Activated B cell treated with CpG ODN at 0.5 μM for 24 hours (primary cell): ENCODE measurements around the gene CDK19. TPM values are rescaled to one million over a fixed set of nuclear protein-coding genes. Genes with fewer than 3 reads are reported as not detected.
"Not testable (repeated sequence)": the region's sequence is repeated elsewhere in the genome, so short reads cannot be mapped to it uniquely, and the experiment has no call there.

Experiments used
- ATAC-seq: fragments of 200-7000 bp; cut with Tn5 transposase; one replicate; pipeline ENCODE4 v1.10.0; 2021; ENCODE audit warnings: low read depth, mild to moderate bottlenecking, moderate library complexity
- CTCF ChIA-PET: fragments of 350-600 bp; sonication (Branson Sonifier 250); formaldehyde crosslinking; loops from one replicate; lab custom pipeline; 2021; ENCODE audit warnings: antibody characterized with exemption; lab: Charles Lee
- POLR2A ChIA-PET: fragments of 350-600 bp; sonication (Branson Sonifier 250); formaldehyde crosslinking; loops from one replicate; lab custom pipeline; 2021; ENCODE audit warnings: antibody characterized with exemption; lab: Charles Lee
- DNase-seq: peaks from one replicate; pipeline ENCODE4 v3.0.0; 2022
- H3K27ac Mint-ChIP-seq: one replicate; pipeline ENCODE4 v1.8.0; 2020; ENCODE audit warnings: mixed read lengths
- H3K27me3 Mint-ChIP-seq: one replicate; pipeline ENCODE4 v1.8.0; 2021; ENCODE audit warnings: mixed read lengths
- H3K36me3 Mint-ChIP-seq: one replicate; pipeline ENCODE4 v1.8.0; 2021; ENCODE audit warnings: low read depth, mixed read lengths
- H3K4me1 Mint-ChIP-seq: one replicate; pipeline ENCODE4 v1.8.0; 2021; ENCODE audit warnings: mixed read lengths
- H3K4me3 Mint-ChIP-seq: one replicate; pipeline ENCODE4 v1.8.0; 2020; ENCODE audit warnings: mild to moderate bottlenecking, mixed read lengths
- H3K9me3 Mint-ChIP-seq: one replicate; pipeline ENCODE4 v1.8.0; 2020; ENCODE audit warnings: mixed read lengths
- intact Hi-C: fragments of 100-400 bp; cut with micrococcal nuclease; formaldehyde crosslinking; loops from one replicate; pipeline ENCODE4 v1.15.1; 2024
- total RNA-seq: library from RNA; stranded (reverse); gene quantifications from 2 replicates; pipeline ENCODE4 v1.2.3, GENCODE V29; 2022
- TF ChIP-seq, protein P1 (sequence below): fragments of 200-600 bp; IDR thresholded peaks from one replicate; pipeline ENCODE4 v1.8.0; 2022; ENCODE audit warnings: antibody characterized with exemption, mild to moderate bottlenecking

CDK19 gene
- total RNA-seq, 1 donor from 2014 or later: 31.1 TPM

DNA sequence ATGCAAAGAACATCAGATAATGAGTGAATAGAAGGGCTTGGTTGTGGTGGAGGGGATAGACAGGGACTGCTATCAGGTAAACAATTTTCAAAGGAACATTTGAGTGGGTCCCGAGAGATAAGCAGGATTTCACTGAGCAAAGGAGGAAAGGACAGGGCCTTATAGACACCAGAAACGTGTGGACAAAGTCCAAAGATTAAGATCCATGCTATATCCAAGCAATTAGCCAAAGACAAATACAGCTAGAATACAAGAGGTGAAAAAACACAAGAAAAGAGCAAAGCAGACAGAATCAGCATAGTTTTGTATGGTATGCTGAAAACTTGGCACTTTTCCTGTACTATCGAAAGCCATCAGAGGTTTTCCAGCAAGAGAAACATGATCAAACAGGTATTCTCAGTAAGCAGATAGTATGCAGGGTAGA lies 59.8 kb downstream of the CDK19 start:
- ChIA-PET POLR2A (no interaction called here), CTCF (no interaction called here)
- intact Hi-C loops: no loop called here
- TF ChIP-seq, protein P1, sequence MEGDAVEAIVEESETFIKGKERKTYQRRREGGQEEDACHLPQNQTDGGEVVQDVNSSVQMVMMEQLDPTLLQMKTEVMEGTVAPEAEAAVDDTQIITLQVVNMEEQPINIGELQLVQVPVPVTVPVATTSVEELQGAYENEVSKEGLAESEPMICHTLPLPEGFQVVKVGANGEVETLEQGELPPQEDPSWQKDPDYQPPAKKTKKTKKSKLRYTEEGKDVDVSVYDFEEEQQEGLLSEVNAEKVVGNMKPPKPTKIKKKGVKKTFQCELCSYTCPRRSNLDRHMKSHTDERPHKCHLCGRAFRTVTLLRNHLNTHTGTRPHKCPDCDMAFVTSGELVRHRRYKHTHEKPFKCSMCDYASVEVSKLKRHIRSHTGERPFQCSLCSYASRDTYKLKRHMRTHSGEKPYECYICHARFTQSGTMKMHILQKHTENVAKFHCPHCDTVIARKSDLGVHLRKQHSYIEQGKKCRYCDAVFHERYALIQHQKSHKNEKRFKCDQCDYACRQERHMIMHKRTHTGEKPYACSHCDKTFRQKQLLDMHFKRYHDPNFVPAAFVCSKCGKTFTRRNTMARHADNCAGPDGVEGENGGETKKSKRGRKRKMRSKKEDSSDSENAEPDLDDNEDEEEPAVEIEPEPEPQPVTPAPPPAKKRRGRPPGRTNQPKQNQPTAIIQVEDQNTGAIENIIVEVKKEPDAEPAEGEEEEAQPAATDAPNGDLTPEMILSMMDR: no peak
- H3K27me3 Mint-ChIP-seq: no peaks in the 10 kb centered on the region
- ATAC-seq (no peak), DNase-seq (no peak)
- H3K36me3 Mint-ChIP-seq: peaks cover 8% of the 10 kb centered on the region
- no peak overlapping the region for H3K4me3 Mint-ChIP-seq
- H3K9me3 Mint-ChIP-seq: no peaks in the 10 kb centered on the region
- H3K27ac Mint-ChIP-seq: no peak overlapping the region
- H3K4me1 Mint-ChIP-seq: peaks cover 20% of the 10 kb centered on the region

GRCh38 chr6:110753936-110754668 lies 61.2 kb downstream of the CDK19 start:
- intact Hi-C loops, H3K27ac Mint-ChIP-seq, CTCF ChIA-PET, ATAC-seq, H3K36me3 Mint-ChIP-seq, H3K4me3 Mint-ChIP-seq, H3K9me3 Mint-ChIP-seq, H3K27me3 Mint-ChIP-seq, DNase-seq: not testable (repeated sequence)
- POLR2A ChIA-PET: interaction anchor here (0.7 kb wide), 1 partner anchor 61 kb away, joined by 3 read pairs; no protein-coding TSS in a partner anchor
- peaks cover 24% of the 10 kb centered on the region for H3K4me1 Mint-ChIP-seq

DNA sequence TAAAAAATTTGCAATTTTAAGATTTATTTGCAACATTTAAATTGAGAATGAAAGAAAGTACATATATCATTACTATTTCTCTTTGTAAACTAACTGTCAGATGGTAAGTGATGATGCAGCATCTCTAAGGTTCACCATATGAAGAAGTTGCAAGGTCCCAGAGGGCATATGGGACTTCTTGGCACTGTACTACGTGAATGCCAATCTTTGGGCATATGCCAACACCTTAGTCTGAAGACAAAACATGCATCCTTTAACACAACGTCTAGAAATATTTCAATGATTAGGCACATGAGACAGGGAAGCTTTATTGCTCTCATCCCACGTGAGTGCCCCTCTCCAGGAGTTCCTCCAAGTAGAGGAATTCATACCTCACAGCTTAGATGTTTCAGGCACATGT lies 66.8 kb downstream of the CDK19 start:
- Mint-ChIP-seq H3K27ac (no peak overlapping the region), H3K27me3 (no peaks in the 10 kb centered on the region), H3K4me3 (no peak overlapping the region), H3K9me3 (no peaks in the 10 kb centered on the region), H3K36me3 (peaks cover 10% of the 10 kb centered on the region), H3K4me1 (peaks cover 19% of the 10 kb centered on the region)
- TF ChIP-seq, protein P1: no peak
- no peak for DNase-seq
- ATAC-seq: no peak
- intact Hi-C loops: loop anchor here (2.0 kb wide), 1 partner anchor 14 kb away; no protein-coding TSS in a partner anchor
- POLR2A ChIA-PET: interaction anchor here (1.2 to 1.6 kb wide), 2 partner anchors 67 to 126 kb away, joined by 3 to 6 read pairs; partner anchors contain the start of genes AMD1 and CDK19
- CTCF ChIA-PET: interaction anchor here (1.4 kb wide), 1 partner anchor 66 kb away, joined by 3 read pairs; no protein-coding TSS in a partner anchor

- Mint-ChIP-seq H3K4me1 (peaks cover 16% of the 10 kb centered on the region), H3K27ac (no peak overlapping the region), H3K36me3 (peaks cover 27% of the 10 kb centered on the region), H3K4me3 (no peak overlapping the region), H3K27me3 (no peaks in the 10 kb centered on the region), H3K9me3 (peaks cover 9% of the 10 kb centered on the region)
- TF ChIP-seq, protein P1: no peak
- intact Hi-C loops: no loop called here
- ChIA-PET CTCF (no interaction called here), POLR2A (interaction anchor here (0.7 kb wide), 1 partner anchor 128 kb away, joined by 3 read pairs; the partner anchor contains the start of gene AMD1)
- no peak for DNase-seq
- ATAC-seq: no peak
These were observed 68.6 kb downstream of the CDK19 start for GRCh38 chr6:110746680-110747079.

- POLR2A ChIA-PET: interaction anchor here (0.5 kb wide), 1 partner anchor 37 kb away, joined by 5 read pairs; no protein-coding TSS in a partner anchor
These were observed 70.3 kb downstream of the CDK19 start for GRCh38 chr6:110744991-110745390.

GRCh38 chr6:110742552-110742951 lies 72.7 kb downstream of the CDK19 start:
- H3K9me3 Mint-ChIP-seq: peaks cover 19% of the 10 kb centered on the region
- H3K27me3 Mint-ChIP-seq, H3K4me3 Mint-ChIP-seq, intact Hi-C loops, POLR2A ChIA-PET, H3K27ac Mint-ChIP-seq, CTCF ChIA-PET, DNase-seq, H3K4me1 Mint-ChIP-seq, ATAC-seq: not testable (repeated sequence)
- H3K36me3 Mint-ChIP-seq: peaks cover 55% of the 10 kb centered on the region

More at GRCh38 chr6:110744991-110745390, 70.3 kb downstream of the CDK19 start:
- ATAC-seq (no peak), DNase-seq (no peak)
- CTCF ChIA-PET: no interaction called here
- intact Hi-C loops: no loop called here
- TF ChIP-seq, protein P1: no peak
- no peak overlapping the region for H3K4me3 Mint-ChIP-seq
- H3K4me1 Mint-ChIP-seq: no peaks in the 10 kb centered on the region
- no peak overlapping the region for H3K27ac Mint-ChIP-seq
- H3K36me3 Mint-ChIP-seq: peaks cover 43% of the 10 kb centered on the region
- peaks cover 19% of the 10 kb centered on the region for H3K9me3 Mint-ChIP-seq
- no peaks in the 10 kb centered on the region for H3K27me3 Mint-ChIP-seq
